Cerebellar nuclear complex (tissue), 1 donor: ENCODE data around the gene AGTRAP.

Source experiments
- DNase-seq, 2 experiments: peaks; one replicate each; lab custom pipeline; 2025; lab: John Stamatoyannopoulos, UW

The AGTRAP gene

DNA sequence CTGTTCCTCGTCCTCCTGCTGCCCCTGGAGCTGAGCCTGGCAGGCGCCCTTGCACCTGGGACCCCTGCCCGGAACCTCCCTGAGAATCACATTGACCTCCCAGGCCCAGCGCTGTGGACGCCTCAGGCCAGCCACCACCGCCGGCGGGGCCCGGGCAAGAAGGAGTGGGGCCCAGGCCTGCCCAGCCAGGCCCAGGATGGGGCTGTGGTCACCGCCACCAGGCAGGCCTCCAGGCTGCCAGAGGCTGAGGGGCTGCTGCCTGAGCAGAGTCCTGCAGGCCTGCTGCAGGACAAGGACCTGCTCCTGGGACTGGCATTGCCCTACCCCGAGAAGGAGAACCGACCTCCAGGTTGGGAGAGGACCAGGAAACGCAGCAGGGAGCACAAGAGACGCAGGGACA lies 29.6 kb upstream of the AGTRAP start:
- no peak for DNase-seq

DNA sequence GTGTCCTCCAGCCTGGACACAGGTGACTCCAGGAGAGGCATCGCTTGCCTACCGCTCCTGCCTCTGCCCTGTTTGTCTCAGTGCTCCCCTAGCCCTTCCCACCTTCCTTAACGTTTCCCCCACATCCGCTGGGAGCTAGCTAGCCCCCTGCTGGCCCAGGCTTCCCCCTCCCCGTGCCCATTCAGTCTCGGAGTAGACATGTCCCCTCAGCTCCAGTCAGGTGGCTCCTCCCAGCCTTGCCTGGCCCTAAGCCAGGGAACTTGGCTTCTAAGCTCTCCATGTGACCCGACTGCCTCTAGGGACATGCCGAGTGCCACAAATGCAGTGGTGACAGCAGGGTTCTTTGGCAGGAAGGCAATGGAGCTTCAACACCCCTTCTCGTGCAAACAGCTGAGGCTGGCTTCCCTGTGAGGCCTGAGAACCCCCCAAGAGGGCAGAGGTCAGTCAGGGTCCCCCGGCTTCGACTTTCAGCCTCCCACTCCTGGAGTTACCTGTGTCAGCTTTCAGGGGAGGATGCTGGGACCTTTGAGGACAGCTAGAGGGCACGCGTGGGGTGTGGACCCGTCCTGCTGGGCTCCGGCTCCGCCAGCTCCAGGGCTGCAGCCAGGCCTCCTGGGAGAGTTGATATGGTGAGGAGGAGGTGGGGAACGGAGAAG lies 28.2 kb upstream of the AGTRAP start:
- DNase-seq: no peak

DNA sequence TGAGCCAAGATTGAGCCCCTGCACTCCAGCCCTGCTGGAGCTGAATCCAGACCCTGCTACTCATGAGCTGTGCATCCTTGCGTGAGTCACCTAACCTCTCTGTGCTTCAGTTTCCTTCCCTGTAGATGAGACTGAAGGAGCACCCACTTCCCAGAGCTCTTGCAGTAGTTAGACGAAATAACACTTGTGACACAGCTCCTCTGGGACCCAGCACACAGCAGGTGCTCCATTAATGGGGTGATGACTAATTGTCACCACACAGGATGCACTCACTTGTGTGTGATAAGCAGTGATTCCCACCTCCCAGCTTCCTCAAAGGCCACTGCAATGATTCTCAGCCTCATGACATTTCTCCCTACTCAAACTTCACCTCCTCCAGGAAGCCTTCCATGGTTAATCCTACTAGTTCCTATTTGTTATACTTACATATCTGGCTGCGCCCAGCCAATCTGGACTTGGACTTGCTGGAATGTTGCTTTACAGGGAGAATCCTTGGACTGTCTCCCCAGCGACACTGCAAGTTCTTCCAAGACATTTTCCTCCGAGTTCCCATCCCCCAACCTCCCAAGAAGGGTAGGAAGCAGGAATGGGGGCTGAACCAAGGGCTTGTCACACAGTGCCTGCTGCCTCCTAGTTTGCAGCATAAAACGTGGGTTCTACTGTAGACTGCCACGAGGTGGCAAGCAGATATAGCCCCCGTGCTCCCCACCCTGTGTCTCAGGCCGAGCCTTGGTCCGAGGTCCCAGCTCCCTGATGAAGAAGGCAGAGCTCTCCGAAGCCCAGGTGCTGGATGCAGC lies 27.2 kb upstream of the AGTRAP start:
- no peak for DNase-seq

DNA sequence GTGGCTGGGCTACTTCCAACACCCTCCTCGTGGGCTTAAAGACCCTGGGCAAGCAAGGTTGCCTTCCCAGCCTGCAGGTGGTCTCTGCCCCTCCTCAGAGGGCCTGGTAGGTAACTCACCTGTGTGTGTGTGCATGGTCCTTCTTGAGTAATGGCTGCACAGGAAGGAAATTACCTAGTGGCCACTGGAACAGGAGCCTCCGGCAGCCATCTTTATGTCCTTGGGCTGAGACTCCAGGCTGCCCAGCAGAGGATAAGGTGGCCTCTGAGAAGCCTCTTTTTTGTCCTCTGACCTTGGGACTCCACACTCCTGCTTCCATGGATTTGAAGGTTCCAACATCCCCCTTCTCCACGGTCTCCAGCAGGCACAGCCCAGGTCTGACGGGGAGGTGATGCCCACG lies 24.4 kb upstream of the AGTRAP start:
- no peak for DNase-seq

DNA sequence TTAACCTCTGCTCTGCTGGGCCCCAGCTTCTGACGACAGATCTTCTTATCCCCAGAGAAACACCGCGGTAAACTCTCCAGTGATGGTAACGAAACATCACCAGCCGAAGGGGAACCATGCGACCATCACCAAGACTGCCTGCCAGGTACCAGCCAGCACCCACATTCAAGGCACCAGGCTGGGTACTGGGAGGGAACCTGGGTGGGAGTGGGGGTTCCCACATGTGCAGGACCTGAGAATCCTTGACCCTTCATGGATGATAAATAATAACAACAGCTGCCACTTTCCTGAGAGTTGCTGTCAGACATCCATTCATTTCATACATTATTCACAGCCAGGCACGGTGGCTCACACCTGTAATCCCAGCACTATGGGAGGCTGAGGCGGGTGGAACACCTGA lies 23.7 kb upstream of the AGTRAP start:
- DNase-seq: no peak

DNA sequence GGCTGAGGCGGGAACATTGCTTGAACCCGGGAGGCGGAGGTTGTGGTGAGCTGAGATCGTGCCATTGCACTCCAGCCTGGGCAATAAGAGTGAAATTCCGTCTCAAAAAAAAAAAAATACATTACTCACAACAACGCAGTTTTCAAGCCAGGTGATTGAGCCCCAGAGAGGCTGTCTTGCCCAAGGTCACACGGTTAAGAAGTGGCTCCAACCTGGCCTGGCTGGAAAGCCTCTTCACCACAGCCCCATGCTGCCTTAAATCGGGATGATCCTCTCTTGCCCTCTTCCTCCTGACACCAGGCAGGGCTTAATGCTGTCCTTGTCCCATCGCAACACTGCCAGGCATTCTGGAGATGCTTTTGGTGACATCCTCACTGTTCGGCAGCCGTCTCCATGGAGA lies 22.8 kb upstream of the AGTRAP start:
- DNase-seq: no peak

DNA sequence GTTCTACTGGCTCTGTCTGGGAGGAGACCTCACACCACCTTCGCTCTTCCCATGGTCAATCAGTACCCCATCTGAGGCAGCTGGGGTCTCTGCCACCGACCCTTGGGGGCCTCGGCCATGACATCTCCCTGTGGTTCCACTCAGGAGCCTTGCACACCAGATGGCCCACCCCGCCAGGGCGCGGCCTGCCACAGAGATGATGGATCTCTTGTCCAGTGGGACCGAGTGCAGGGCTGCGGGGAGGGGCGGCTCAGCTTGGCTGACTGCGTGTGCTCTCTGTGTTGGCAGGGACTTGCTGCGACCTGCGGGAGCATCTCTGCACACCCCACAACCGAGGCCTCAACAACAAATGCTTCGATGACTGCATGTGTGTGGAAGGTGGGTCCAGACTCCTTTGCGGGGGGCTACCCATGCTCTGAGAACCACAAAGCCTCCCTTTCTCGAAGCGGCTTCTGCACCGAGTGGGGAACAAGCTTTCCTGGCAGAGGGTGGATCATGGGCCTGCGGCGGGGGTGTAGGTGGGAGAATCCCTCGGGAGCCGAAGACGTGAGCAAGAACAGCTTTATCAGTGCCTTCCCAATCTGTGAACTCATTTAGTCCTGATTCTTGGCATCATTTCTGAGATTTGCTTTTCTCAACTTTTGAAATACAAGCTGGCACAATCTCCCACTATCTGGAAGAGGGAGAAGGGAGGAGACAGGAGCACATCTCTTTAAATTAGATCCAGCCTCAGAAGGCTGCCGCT lies 20.9 kb upstream of the AGTRAP start:
- DNase-seq: no peak

DNA sequence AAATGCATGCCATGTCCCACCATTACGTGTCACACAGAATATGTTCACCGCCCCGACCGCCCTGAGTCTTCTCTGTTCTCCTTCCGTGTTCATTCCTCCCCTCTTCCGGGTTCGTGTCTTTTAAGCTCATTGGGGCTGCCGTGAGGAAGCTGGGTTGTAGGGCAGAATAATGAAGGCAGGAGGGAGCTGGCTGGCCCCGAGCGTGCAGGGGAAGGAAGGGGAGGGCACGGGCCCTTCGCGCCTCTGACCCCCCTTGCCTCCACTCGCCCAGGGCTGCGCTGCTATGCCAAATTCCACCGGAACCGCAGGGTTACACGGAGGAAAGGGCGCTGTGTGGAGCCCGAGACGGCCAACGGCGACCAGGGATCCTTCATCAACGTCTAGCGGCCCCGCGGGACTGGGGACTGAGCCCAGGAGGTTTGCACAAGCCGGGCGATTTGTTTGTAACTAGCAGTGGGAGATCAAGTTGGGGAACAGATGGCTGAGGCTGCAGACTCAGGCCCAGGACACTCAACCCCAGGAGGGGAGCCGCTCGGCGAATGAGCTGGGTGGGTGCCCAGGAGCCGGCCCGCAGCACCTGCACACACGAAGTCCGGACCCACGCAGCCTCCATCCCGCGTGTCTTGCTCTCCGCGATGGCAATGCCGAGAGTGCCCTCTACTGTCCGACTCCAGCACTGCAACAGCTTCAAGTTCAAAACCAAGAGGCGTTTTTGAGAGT lies 16.5 kb upstream of the AGTRAP start:
- DNase-seq: peak; percentile 35 to 75

DNA sequence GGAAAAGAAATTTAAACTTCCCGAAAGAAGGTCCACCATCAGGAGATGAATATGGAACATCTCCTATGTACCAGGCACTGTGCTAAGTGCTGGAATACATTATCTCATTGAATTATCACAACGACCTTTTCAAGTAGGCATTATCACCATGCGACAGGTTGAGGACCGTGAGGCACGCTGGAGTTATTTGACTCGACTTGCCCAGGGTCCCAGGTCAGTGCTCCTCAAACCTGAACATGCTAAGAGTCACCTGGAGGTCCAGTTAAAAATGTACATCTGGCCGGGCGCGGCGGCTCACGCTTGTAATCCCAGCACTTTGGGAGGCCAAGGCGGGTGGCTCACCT lies 15.9 kb upstream of the AGTRAP start:
- no peak for DNase-seq

DNA sequence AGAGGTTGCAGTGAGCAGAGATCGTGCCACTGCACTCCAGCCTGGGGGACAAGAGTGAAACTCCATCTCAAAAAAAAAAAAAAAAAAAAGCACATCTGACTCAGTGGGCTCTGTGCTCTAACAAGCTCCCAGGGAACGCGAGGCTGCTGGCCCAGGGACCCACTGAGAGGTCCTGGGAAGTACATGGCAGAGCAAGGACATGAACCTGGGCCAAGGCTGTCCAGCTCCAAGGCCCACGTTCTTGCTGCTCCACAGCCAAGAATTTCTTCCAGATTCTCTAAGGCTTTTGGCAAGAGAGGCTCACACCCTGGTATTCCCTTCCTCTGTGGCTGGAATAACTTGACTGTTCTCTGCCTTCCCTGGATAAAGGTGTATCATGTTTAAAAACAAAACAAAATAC lies 15.4 kb upstream of the AGTRAP start:
- no peak for DNase-seq

DNA sequence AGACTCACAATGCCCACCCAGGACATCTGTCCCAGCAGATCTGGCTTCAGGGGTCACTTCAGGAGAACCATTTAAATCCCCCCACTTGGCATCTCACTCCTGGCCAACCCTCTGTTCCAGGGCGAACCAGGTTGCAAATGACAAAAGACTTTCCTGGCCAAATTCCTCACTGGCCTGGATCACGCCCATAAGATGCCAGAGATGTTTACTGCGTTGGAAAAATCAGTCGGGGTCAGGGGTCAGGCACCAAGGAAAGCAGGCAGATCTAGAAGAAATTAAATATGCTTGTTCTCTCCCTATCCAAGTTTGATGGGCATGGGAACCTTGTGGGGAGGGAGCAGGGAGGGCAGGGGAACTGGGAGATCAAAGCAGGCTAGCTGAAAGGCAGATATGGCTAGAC lies 14.6 kb upstream of the AGTRAP start:
- DNase-seq: no peak

DNA sequence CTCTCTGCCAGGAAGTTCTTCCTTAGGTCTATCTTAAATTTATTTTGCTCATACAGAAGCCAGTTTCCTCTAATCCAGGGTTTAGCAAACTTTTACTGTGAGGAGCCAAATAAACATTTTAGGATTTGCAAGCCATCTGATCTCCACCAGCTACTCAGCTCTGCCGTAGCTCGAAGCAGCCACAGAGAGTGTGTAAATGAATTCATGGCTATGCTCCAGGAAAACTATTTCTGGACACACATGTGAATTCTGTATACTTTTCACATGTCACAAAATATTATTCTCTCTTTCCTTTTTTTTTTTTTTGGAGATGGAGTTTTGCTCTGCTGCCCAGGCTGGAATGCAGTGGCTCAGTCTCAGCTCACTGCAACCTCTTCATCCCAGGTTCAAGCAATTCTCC lies 13.4 kb upstream of the AGTRAP start:
- no peak for DNase-seq

DNA sequence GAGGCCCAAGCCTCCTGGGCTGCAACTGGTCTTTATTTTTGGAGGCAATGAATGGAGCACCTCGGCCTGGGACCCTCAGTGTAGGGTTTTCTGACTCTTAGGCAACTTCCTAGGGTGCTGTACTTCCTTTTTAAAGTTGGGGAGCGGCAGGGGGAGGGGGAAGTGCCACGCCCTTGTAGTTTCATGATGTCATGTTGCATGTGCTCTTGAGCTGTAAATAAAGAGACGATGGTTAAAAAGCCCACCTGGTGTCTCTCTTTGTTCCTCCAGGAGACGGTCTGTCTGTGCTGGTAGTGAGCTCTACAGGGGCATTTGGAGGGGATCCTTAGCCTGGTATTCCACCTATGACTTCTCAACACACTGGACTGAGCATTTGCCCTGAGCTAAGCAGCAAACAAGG lies 10.3 kb upstream of the AGTRAP start:
- no peak for DNase-seq

DNA sequence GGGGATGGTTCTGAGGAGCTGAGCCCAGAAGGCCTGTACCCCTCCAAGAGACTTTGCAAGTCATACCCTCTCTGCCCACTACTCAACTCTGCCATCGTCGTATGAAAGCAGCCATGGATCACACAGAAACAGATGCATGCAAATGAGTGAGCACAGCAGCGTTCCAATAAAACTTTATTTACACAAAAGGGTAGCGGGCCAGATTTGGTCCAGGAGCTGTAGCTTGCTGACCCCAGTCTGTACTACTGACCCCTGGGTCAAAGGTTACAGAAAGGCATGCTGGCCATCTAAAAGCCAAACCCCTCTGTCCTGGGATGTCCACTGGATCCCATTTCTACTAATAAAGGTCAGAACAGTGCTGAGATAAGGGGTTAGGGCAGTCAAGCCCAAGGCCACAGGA lies 8.8 kb upstream of the AGTRAP start:
- no peak for DNase-seq

DNA sequence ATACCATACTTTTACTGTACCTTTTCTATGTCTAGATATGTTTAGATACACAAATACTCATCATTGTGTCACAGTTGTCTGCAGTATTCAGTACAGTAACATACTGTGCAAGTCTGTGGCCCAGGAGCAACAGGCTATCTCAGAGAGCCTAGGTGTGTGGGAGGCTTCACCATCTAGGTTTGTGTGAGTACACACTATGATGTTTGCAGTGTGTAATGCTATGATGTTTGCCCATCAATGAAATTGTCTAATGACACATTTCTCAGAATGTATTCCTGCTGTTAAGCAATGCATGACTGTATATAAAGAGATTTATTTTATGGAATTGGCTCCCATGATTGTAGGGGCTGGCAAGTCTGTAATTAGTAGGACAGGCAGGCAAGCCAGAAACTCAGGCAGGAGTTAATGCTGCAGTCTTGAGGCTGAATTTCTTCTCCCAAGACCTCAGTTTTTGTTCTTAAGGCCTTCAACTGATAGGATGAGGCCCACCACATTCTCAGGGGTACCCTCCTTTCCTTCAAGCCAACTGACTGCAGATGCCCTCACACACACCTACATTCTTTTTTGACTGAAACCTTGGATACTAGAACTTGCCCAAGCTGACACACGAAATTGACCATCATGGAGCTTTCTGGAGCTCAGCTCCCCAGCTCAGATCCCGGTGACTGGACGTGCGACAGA lies 7.7 kb upstream of the AGTRAP start:
- no peak for DNase-seq

DNA sequence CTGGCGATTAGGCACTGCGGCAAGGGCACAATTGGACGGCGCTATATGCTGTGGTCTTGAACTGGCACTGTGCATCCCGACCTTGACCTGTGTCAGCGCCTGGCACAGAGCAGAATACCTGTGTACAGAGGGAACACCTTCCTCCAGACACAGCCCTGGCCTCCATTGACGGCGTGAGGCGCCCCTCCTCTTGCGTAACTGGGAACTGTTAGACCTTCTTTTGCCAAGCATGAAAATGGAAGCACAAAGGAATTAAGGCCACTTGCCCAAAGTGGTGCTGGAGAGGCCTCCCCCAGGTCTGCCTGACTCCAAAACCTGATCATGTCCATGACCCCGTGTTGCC lies 6.8 kb upstream of the AGTRAP start:
- DNase-seq: no peak

DNA sequence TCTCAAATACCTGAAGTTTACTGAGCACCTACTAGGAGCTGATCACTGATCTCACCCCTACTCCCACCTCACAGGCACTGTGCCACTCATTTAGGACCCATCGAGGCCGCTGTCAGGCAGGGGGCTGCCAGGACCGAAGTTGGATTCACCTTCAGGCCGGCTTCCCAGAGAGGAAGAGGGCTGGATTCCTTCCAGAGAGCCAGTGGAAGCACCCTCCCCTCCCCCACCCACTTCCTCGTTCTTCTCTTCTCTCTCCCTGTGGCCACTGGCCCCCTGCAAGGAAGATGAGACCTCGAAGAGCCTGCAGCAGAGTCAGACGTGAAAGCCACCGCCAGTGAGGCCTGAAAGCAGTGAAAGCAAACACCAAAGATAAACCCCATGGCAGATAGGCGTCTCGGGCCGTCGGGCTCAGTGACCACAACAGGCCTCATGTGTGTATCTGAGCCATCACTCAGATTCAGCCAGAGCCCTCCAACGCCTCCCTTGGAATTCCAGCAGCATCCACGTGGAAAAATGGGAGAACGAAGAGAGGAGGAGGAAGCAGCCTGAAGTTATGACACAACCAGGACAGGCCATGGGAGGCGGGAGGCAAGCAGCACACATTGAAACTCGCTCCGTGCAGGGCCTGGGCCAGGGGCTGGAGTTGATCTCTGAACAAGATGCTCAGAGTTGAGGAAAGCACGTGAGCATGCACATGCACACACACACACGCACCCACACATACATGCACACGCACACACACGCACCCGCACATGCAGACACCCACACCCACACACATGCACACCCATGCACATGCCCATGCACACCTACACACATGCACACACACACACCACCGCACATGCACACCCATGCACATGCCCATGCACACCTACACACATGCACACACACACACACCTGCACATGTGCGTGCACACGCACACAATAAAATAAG lies 6.2 kb upstream of the AGTRAP start:
- no peak for DNase-seq

DNA sequence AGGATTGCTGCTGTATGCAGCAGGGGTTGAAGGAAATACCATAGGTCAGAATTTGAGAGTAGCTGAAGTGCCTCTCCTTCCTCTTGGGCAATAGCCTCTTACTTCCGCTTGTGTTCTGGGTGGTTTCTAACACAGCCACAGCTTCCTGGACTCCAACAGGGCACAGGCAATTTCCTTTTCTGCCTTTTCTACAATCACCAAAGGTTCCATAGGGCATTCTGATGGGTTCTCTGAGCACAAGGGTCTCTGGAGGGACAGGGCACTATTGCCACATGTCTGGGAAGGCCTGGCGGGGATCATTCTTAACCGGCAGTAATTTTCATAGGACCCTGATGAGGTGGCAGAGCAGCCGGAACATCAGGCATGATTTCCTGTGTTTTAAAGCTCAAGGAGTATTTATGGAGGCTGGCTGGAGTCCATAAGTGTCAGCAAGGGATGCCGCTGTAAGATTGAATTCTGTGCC lies 5.5 kb upstream of the AGTRAP start:
- DNase-seq: no peak

DNA sequence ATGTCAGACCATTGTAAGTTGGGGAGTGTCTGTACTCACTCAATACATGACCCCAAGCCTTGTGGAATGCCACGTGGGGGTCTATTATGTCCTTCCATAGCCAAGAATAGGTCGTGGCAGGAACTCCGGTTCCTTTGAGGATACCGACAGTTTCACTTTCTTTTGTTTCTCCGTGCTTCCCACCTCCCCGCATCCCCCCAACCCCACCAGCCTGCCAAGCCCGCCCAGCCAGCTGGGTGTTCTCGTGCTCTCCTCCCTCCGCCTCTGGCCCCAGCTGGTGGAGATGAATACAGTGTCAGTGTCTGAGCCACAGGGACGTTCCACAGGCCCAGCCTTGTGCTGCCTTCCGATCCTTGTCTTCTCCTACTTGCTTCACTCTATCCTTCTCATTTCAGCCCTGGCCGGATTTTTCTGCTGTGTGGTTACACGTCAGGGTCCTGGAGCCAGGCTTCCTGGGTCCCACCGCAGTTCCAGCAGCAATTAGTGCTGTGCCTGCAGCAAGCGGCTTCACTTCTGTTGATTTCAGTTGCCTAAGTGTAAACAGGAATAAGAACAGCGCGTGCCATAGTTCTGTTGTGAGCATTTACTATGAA lies 4.1 kb upstream of the AGTRAP start:
- no peak for DNase-seq

DNA sequence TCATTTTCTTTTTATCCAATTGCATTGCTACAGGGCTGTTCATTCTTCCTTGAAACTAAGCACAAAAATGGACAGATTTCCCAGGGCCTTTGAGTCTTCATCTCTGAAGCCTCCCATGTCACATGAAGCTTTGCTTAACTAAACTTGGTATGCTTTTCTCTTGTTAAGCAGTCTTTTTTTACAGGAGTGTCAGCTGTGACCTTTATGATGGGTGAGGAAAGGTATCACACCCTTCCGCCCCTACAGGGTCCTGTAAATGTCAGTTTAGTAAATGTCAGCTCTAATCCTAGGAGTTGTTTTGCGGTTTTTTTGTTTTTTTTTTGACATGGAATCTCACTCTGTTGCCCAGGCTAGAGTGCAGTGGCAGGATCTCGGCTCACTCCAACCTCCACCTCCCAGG lies 2.6 kb upstream of the AGTRAP start:
- DNase-seq: no peak

DNA sequence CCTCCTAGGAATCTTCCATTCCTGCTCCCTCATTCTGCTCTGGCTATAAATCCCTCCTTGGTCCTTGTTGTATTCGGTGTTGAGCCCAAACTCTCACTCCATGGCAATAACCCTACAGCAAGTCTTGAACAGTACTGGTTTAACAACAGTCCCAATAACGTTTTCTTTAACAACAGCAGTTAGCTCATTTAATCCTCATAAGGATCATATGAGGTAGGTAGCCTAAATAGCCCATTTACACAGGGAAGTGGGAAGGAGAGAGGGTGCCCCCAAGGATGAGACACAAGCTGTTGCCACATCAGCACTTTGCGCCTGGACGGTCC lies 444 bp upstream of the AGTRAP start:
- DNase-seq: no peak
